Glutamatergic neuron (in vitro differentiated cells): ENCODE results near the gene CXCL3. TPM values are rescaled to one million over a fixed set of nuclear protein-coding genes. Genes with fewer than 3 reads are reported as not detected.

ENCODE experiments used
- DNase-seq: peaks from one replicate; pipeline ENCODE4 v3.0.0; 2022
- H3K27ac Mint-ChIP-seq: one replicate; pipeline ENCODE4 v1.8.0; 2020; ENCODE audit warnings: mild to moderate bottlenecking, mixed read lengths, inconsistent platforms; ENCODE audit not compliant: unreplicated experiment
- H3K27me3 Mint-ChIP-seq: one replicate; pipeline ENCODE4 v1.8.0; 2020; ENCODE audit warnings: mild to moderate bottlenecking, moderate library complexity, mixed read lengths, inconsistent platforms; ENCODE audit not compliant: unreplicated experiment
- H3K36me3 Mint-ChIP-seq: one replicate; pipeline ENCODE4 v1.8.0; 2020; ENCODE audit warnings: mild to moderate bottlenecking, mixed read lengths, inconsistent platforms; ENCODE audit not compliant: unreplicated experiment
- H3K4me1 Mint-ChIP-seq: one replicate; pipeline ENCODE4 v1.8.0; 2020; ENCODE audit warnings: mild to moderate bottlenecking, low read depth, mixed read lengths, inconsistent platforms; ENCODE audit not compliant: unreplicated experiment
- H3K4me3 Mint-ChIP-seq: one replicate; pipeline ENCODE4 v1.8.0; 2020; ENCODE audit warnings: mild to moderate bottlenecking, mixed read lengths, inconsistent platforms; ENCODE audit not compliant: unreplicated experiment
- H3K9me3 Mint-ChIP-seq: one replicate; pipeline ENCODE4 v1.8.0; 2020; ENCODE audit warnings: mild to moderate bottlenecking, moderate library complexity, mixed read lengths, inconsistent platforms; ENCODE audit not compliant: unreplicated experiment
- CTCF ChIP-seq: fragments of 200-600 bp; sonication (generic); IDR thresholded peaks from one replicate; pipeline ENCODE4 v1.5.0; 2021; ENCODE audit not compliant: partially characterized antibody, unreplicated experiment
- long read RNA-seq: library from polyadenylated mRNA; unstranded; transcript quantifications from one replicate; pipeline ENCODE4 v2.0.0, GENCODE V29; 2020; ENCODE audit not compliant: unreplicated experiment
- total RNA-seq: library from RNA; stranded (reverse); fragmentation: NEBNext Ultra II Directional; extraction: Animal tissue kit (Norgen Biotek cat#: 25700); gene quantifications from one replicate; pipeline ENCODE4 v1.2.1, GENCODE V29; 2021; ENCODE audit not compliant: unreplicated experiment

The CXCL3 gene
- 0.74 TPM for total RNA-seq
- long read RNA-seq: 0 reads

GRCh38 chr4:74038425-74039314 lies at the start of gene CXCL3:
Gene CXCL3 (minus strand): TSS chr4:74038689. CDS start chr4:74038611, 78 bp downstream.
- Mint-ChIP-seq H3K4me3 (peak within 1 kb of the TSS; percentile 89), H3K9me3 (no peaks in the 10 kb centered on the region), H3K27me3 (no peaks in the 10 kb centered on the region), H3K36me3 (no peaks in the 10 kb centered on the region), H3K27ac (no peak within 1 kb of the TSS), H3K4me1 (peaks cover 2% of the 10 kb centered on the region)
- no peak for TF ChIP-seq CTCF
- peak; percentile 77 for DNase-seq

GRCh38 chr4:74087481-74087880 lies 49.0 kb upstream of the CXCL3 start:
- TF ChIP-seq CTCF: no peak
- H3K27ac Mint-ChIP-seq: no peak overlapping the region
- H3K27me3 Mint-ChIP-seq: no peaks in the 10 kb centered on the region
- no peaks in the 10 kb centered on the region for H3K9me3 Mint-ChIP-seq
- H3K36me3 Mint-ChIP-seq: no peaks in the 10 kb centered on the region
- H3K4me3 Mint-ChIP-seq: no peak overlapping the region
- H3K4me1 Mint-ChIP-seq: no peaks in the 10 kb centered on the region
- DNase-seq: no peak

- no peak overlapping the region for H3K4me3 Mint-ChIP-seq
- H3K9me3 Mint-ChIP-seq: no peaks in the 10 kb centered on the region
- no peaks in the 10 kb centered on the region for H3K36me3 Mint-ChIP-seq
- H3K4me1 Mint-ChIP-seq: no peaks in the 10 kb centered on the region
- TF ChIP-seq CTCF: no peak
- no peak overlapping the region for H3K27ac Mint-ChIP-seq
- DNase-seq: no peak
- H3K27me3 Mint-ChIP-seq: no peaks in the 10 kb centered on the region
Observed at GRCh38 chr4:74085669-74086068, 47.2 kb upstream of the CXCL3 start.

GRCh38 chr4:74084984-74085383 lies 46.5 kb upstream of the CXCL3 start:
- Mint-ChIP-seq H3K9me3 (no peaks in the 10 kb centered on the region), H3K27me3 (no peaks in the 10 kb centered on the region), H3K4me3 (no peak overlapping the region), H3K27ac (no peak overlapping the region), H3K4me1 (no peaks in the 10 kb centered on the region), H3K36me3 (no peaks in the 10 kb centered on the region)
- no peak for DNase-seq
- TF ChIP-seq CTCF: no peak

GRCh38 chr4:74083546-74083945 lies 45.1 kb upstream of the CXCL3 start:
- H3K27me3 Mint-ChIP-seq: no peaks in the 10 kb centered on the region

More at GRCh38 chr4:74083546-74083945, 45.1 kb upstream of the CXCL3 start:
- Mint-ChIP-seq H3K4me3 (no peak overlapping the region), H3K4me1 (no peaks in the 10 kb centered on the region), H3K36me3 (no peaks in the 10 kb centered on the region), H3K9me3 (no peaks in the 10 kb centered on the region), H3K27ac (no peak overlapping the region)
- no peak for DNase-seq
- TF ChIP-seq CTCF: no peak
